Ascending aorta (tissue), 2 donors: ENCODE results near the gene ST6GALNAC2. TPM values are rescaled to one million over a fixed set of nuclear protein-coding genes. Genes with fewer than 3 reads are reported as not detected.
"Not testable (repeated sequence)": the region's sequence is repeated elsewhere in the genome, so short reads cannot be mapped to it uniquely, and the experiment has no call there.

Source experiments
- DNase-seq, 2 donors: peaks; one replicate each; pipeline ENCODE4 v3.0.0-alpha.2; 2019; ENCODE audit warnings: low spot score in 2 of 2
- H3K27ac ChIP-seq, 2 donors: fragments of 200-600 bp; sonication (generic); one replicate each; pipeline ENCODE4 v1.5.1; 2016 to 2017; ENCODE audit warnings: mild to moderate bottlenecking in 1 of 2
- H3K27me3 ChIP-seq: fragments of 200-600 bp; sonication (generic); one replicate; pipeline ENCODE4 v1.5.1; 2017
- H3K36me3 ChIP-seq, 2 donors: fragments of 200-600 bp; sonication (generic); one replicate each; pipeline ENCODE4 v1.5.1; 2016
- H3K4me1 ChIP-seq, 2 donors: fragments of 200-600 bp; sonication (generic); one replicate each; pipeline ENCODE4 v1.5.1; 2016 to 2017; ENCODE audit warnings: mild to moderate bottlenecking in 1 of 2
- H3K4me3 ChIP-seq, 2 donors: fragments of 200-600 bp; sonication (generic); one replicate each; pipeline ENCODE4 v1.5.1; 2016 to 2017; ENCODE audit warnings: mild to moderate bottlenecking in 1 of 2
- H3K9me3 ChIP-seq, 2 donors: fragments of 200-600 bp; sonication (generic); one replicate each; pipeline ENCODE4 v1.5.1; 2016
- CTCF ChIP-seq, 3 experiments: fragments of 200-600 bp in 2 of 3; fragments of 450-650 bp in 1 of 3; sonication (generic) in 2 of 3; IDR thresholded peaks; one replicate each; pipeline ENCODE4 v1.5.1; 2016 to 2019; ENCODE audit warnings: antibody characterized with exemption in 3 of 3, mild to moderate bottlenecking in 1 of 3, moderate library complexity in 1 of 3
- intact Hi-C: fragments of 100-400 bp; cut with DNase I; formaldehyde crosslinking; loops from one replicate; pipeline ENCODE4 v1.15.1; 2023
- total RNA-seq: library from RNA; depleted of rRNA; stranded (reverse); fragments of >200 nt; gene quantifications from one replicate; pipeline ENCODE4 v1.1.0, GENCODE V29; 2016

ST6GALNAC2 gene
- total RNA-seq, 1 donor from 2014 or later = 15.8 TPM

GRCh38 chr17:76561799-76562268 lies 23.8 kb downstream of the ST6GALNAC2 start:
- no peak overlapping the region for H3K27ac ChIP-seq
- DNase-seq = no peak
- H3K4me3 ChIP-seq = no peak overlapping the region
- H3K4me1 ChIP-seq = peaks cover 4 to 18% of the 10 kb centered on the region in 2 donors
- intact Hi-C loops = no loop called here
- H3K27me3 ChIP-seq = no peaks in the 10 kb centered on the region
- H3K36me3 ChIP-seq = peaks cover 23 to 36% of the 10 kb centered on the region in 2 donors
- TF ChIP-seq CTCF (IDR thresholded peaks at IDR 0.05) = no peak
- H3K9me3 ChIP-seq = no peaks in the 10 kb centered on the region

- Histone ChIP-seq H3K36me3 (peaks cover 23 to 36% of the 10 kb centered on the region in 2 donors), H3K9me3 (no peaks in the 10 kb centered on the region), H3K27ac (no peak overlapping the region), H3K4me3 (no peak overlapping the region), H3K4me1 (peaks cover 4 to 21% of the 10 kb centered on the region in 2 donors), H3K27me3 (no peaks in the 10 kb centered on the region)
- intact Hi-C loops = no loop called here
- no peak for TF ChIP-seq CTCF (IDR thresholded peaks at IDR 0.05)
- DNase-seq = no peak
These were observed 24.3 kb downstream of the ST6GALNAC2 start for GRCh38 chr17:76561332-76561731.

- no peak overlapping the region for H3K27ac ChIP-seq
- H3K36me3 ChIP-seq = peaks cover 23 to 31% of the 10 kb centered on the region in 2 donors
- DNase-seq = no peak
- H3K4me3 ChIP-seq = no peak overlapping the region
- intact Hi-C loops = no loop called here
- H3K4me1 ChIP-seq = peaks cover 4 to 21% of the 10 kb centered on the region in 2 donors
- no peak for TF ChIP-seq CTCF (IDR thresholded peaks at IDR 0.05)
- H3K27me3 ChIP-seq = no peaks in the 10 kb centered on the region
- no peaks in the 10 kb centered on the region for H3K9me3 ChIP-seq
These were observed 24.8 kb downstream of the ST6GALNAC2 start for GRCh38 chr17:76560877-76561221.

GRCh38 chr17:76560036-76560876 lies 25.4 kb downstream of the ST6GALNAC2 start:
- Histone ChIP-seq H3K27me3 (no peaks in the 10 kb centered on the region), H3K4me3 (no peak overlapping the region), H3K27ac (no peak overlapping the region), H3K9me3 (no peaks in the 10 kb centered on the region), H3K36me3 (peaks cover 18 to 30% of the 10 kb centered on the region in 2 donors), H3K4me1 (peaks cover 4 to 21% of the 10 kb centered on the region in 2 donors)
- DNase-seq = no peak
- TF ChIP-seq CTCF (IDR thresholded peaks at IDR 0.05) = no peak
- intact Hi-C loops = no loop called here

- not testable (repeated sequence) for H3K9me3 ChIP-seq, DNase-seq, H3K27ac ChIP-seq, H3K4me3 ChIP-seq, H3K27me3 ChIP-seq
- intact Hi-C loops = loop anchor here (2.0 to 10.0 kb wide), 3 partner anchors 65 to 178 kb away; partner anchors contain the start of genes MFSD11, MXRA7 and SRSF2
- peaks cover 4 to 21% of the 10 kb centered on the region in 2 donors for H3K4me1 ChIP-seq
- peaks cover 12 to 26% of the 10 kb centered on the region in 2 donors for H3K36me3 ChIP-seq
These were observed 26.2 kb downstream of the ST6GALNAC2 start for GRCh38 chr17:76559460-76559859.
